Adipocyte (in vitro differentiated cells): ENCODE results near the gene TRIM39.

ENCODE experiments used
- DNase-seq: peaks from one replicate; pipeline ENCODE4 v3.0.0-alpha.2; 2015; ENCODE audit warnings: low read depth
- H3K27me3 ChIP-seq: replicated peaks from 2 replicates; pipeline ENCODE4 v1.7.0; 2013; ENCODE audit warnings: mild to moderate bottlenecking, low read length, moderate library complexity; ENCODE audit not compliant: control insufficient read depth, insufficient read depth
- H3K36me3 ChIP-seq: 2 replicates; pipeline ENCODE4 v1.7.0; 2013; ENCODE audit warnings: low read length, mild to moderate bottlenecking, moderate library complexity; ENCODE audit not compliant: control insufficient read depth, insufficient read depth, severe bottlenecking
- H3K4me1 ChIP-seq: 2 replicates; pipeline ENCODE4 v1.7.0; 2013; ENCODE audit warnings: mild to moderate bottlenecking, low read length, moderate library complexity; ENCODE audit not compliant: control insufficient read depth, insufficient read depth
- H3K4me3 ChIP-seq: 2 replicates; pipeline ENCODE4 v1.7.0; 2013; ENCODE audit warnings: mild to moderate bottlenecking, low read length, moderate library complexity
- H3K9ac ChIP-seq: 2 replicates; pipeline ENCODE4 v1.7.0; 2013; ENCODE audit warnings: mild to moderate bottlenecking, low read length, moderate library complexity
- H3K9me3 ChIP-seq: 2 replicates; pipeline ENCODE4 v1.7.0; 2013; ENCODE audit warnings: mild to moderate bottlenecking, low read length, moderate library complexity; ENCODE audit not compliant: control insufficient read depth

The TRIM39 gene

DNA sequence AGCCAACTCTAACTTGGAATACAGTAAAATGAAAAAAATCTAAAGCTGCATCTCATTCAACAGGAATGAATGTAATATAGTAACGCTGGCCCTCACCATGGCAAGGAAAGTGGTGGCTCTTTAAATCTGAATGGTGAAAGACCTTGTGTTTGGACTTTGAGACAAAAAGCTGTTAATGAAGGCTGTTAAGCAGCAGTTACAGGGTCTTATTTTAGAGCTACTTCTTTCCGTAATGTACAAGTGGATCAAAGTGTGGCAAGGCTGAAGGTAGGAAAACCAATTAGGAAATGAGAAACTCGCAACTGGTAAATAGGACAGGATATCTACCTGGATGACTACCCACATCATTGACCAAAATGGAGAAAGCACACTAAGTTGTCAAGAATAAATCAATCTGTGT is 11.6 kb upstream of the TRIM39 start:
- no peak for DNase-seq
- Histone ChIP-seq H3K9ac (no peak overlapping the region), H3K9me3 (no peaks in the 10 kb centered on the region), H3K27me3 (no peaks in the 10 kb centered on the region), H3K4me3 (no peak overlapping the region), H3K36me3 (peaks cover 42% of the 10 kb centered on the region), H3K4me1 (peaks cover 21% of the 10 kb centered on the region)

DNA sequence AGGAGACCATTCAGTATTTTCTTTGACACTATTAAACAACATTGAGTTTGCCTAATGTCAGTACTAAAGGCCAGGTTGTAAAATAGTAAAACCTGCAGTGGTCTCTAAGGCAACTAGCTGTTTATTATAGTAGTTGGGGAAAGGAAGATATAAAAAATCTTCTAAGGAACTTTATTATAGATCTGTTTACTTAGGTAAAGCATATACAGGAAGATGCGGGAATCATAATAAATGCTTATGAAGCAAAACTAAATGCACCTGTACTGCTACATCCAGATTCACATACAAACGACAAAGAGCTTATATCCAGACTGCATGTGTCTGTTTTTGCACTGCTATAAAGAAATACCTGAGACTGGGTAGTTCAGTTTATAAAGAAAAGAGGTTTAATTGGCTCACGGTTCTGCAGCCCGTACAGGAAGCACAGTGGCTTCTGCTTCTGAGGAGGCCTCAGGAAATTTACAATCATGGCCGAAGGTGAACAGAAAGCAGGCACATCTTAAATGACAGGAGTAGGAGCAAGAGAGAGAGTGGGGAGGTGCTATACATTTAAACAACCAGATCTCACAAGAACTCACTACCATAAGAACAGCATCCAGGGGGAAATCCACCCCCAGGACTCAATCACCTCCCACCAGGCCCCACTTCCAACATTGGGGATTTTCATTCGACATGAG is 8.7 kb upstream of the TRIM39 start:
- peaks cover 37% of the 10 kb centered on the region for H3K4me1 ChIP-seq
- no peak overlapping the region for H3K9ac ChIP-seq
- DNase-seq: no peak
- no peaks in the 10 kb centered on the region for H3K9me3 ChIP-seq
- H3K4me3 ChIP-seq: no peak overlapping the region
- peaks cover 30% of the 10 kb centered on the region for H3K36me3 ChIP-seq
- no peaks in the 10 kb centered on the region for H3K27me3 ChIP-seq

DNA sequence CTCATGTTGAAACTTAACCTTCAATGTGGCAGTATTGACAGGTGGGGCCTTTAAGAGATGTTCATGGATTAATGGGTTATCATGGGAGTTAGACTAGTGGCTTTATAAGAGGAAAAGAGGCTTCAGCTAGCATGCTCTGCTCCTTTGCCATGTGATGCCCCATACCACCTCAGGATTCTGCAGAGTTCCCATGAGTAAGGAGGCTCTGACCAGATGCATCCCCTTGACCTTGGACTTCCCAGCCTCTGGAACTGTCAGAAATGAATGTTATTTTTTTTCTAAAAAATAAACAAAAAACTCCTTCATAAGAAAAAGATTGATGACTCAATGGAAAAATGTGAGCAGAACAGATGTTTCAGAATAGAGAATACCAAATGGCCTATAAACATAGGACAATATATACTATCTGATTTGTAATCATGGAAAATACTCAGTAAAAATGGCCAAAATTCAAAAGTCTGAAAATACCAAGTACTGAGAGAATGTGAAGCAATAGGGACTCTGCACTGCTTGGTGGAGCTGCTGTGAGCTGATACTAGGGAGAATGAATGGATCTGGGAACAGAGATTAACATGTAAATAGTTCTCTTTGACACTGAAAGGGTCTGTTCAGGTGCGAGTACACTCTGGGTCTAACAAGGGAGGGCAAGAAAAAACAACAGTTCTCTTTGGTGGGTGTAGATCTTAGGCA is 7.4 kb upstream of the TRIM39 start:
- DNase-seq: peak; percentile 23
- Histone ChIP-seq H3K9me3 (no peaks in the 10 kb centered on the region), H3K36me3 (peaks cover 18% of the 10 kb centered on the region), H3K4me1 (peaks cover 48% of the 10 kb centered on the region), H3K4me3 (no peak overlapping the region), H3K27me3 (no peaks in the 10 kb centered on the region), H3K9ac (no peak overlapping the region)

GRCh38 chr6:30321692-30322388 is 4.9 kb upstream of the TRIM39 start:
- H3K27me3 ChIP-seq: no peaks in the 10 kb centered on the region
- no peak overlapping the region for H3K4me3 ChIP-seq
- no peak for DNase-seq
- peaks cover 60% of the 10 kb centered on the region for H3K4me1 ChIP-seq
- no peaks in the 10 kb centered on the region for H3K9me3 ChIP-seq
- peaks cover 4% of the 10 kb centered on the region for H3K36me3 ChIP-seq
- no peak overlapping the region for H3K9ac ChIP-seq

- Histone ChIP-seq H3K36me3 (peaks cover 4% of the 10 kb centered on the region), H3K4me3 (peak overlapping the region; percentile 7), H3K27me3 (no peaks in the 10 kb centered on the region), H3K4me1 (peaks cover 66% of the 10 kb centered on the region), H3K9ac (no peak overlapping the region), H3K9me3 (no peaks in the 10 kb centered on the region)
- DNase-seq: peak; percentile 43
These were observed 3.9 kb upstream of the TRIM39 start for GRCh38 chr6:30322527-30323501.

DNA sequence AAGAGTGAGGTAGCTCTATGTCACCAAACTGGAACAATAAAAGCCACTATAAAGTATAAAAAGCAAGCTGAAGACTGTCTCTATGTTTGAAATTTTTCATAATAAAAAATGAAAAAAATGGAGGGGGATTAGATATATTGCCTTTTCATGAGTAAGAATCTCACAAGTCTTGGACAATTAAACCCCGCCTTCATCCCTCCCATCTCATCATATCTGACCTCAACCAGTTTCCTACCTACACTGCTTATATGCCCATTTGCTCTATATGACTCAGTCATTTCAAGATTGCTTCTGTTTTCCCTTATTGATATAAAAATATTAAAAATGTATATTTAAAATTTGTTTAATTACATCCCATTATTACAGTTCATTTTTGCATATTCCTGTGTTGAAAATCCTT is 2.9 kb upstream of the TRIM39 start:
- peaks cover 3% of the 10 kb centered on the region for H3K36me3 ChIP-seq

DNA sequence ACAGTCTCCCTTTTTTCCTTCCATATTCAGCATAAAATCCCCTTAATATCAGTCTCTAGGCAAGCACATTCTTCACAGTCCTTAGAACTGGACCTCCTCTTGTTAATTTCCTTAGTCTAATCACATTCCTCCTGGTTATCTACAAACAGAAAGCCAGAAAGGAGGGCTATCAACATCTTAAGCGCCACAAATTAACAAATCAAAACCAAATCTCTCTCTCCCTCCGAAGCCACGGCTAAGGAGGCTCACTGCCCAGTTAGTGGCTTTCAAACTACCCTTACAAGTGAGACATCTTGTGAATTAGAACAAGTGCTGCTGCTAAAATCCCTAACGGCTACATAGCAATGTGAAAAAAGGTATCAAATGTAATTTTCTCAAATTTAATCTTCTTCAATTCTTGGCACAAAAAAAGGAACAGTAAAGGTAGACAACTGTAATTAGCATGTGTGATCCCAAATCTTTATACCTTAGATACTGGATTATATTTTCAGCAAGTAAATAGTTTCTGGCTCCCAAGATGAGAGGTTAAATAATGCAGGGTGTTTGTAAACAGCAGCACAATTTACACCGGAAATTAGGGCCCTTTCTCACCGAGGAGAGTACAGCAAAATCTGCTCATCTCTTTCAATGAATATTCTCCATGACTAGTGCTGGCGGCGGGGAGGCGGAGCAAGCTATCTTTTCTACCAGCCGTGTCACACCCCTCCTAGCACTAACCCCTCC is 1.4 kb upstream of the TRIM39 start:
- Histone ChIP-seq H3K4me1 (peaks cover 56% of the 10 kb centered on the region), H3K9me3 (no peaks in the 10 kb centered on the region), H3K9ac (peak overlapping the region; percentile 95), H3K36me3 (peaks cover 12% of the 10 kb centered on the region), H3K27me3 (no peaks in the 10 kb centered on the region), H3K4me3 (peak overlapping the region; percentile 98)
- peak; percentile 76 for DNase-seq

More for the DNA sequence above, 2.9 kb upstream of the TRIM39 start:
- DNase-seq: no peak
- Histone ChIP-seq H3K27me3 (no peaks in the 10 kb centered on the region), H3K9ac (no peak overlapping the region), H3K9me3 (no peaks in the 10 kb centered on the region), H3K4me3 (no peak overlapping the region), H3K4me1 (peaks cover 67% of the 10 kb centered on the region)

DNA sequence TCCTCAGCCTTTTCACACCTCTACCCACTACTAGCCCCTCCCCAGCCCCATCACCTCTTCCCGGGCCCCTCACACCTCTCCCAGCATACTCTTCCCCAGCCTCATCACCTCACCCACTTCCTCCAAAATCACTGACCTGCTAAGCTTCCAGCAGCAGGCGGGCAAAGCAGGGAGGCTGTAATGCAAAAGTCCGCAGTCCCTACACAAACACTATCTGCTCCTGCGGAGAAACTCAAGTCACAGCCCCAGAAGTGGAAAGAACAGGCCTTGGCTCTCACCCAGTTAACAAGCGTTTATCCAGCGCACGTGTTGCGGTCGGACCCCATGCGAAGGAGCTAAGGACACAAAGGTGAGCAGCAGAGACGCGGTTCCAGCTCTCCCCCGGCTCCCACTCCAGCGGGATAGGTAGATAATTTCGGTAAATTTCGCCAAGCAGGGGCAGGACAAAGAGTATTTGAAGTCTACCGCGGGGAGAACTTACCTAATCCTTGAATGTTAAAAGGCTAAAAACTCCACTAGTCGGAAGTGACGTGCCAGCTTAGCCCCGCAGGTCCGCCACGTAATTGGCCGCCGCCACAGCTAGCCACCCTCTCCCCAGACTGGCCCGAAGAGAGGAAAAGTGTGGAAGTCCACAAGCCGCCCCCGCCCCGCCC is 728 bp upstream of the TRIM39 start:
- Histone ChIP-seq H3K27me3 (no peaks in the 10 kb centered on the region), H3K4me3 (peak overlapping the region; percentile 98), H3K4me1 (peaks cover 49% of the 10 kb centered on the region), H3K9ac (peak overlapping the region; percentile 95), H3K9me3 (no peaks in the 10 kb centered on the region), H3K36me3 (peaks cover 17% of the 10 kb centered on the region)
- DNase-seq: no peak

DNA sequence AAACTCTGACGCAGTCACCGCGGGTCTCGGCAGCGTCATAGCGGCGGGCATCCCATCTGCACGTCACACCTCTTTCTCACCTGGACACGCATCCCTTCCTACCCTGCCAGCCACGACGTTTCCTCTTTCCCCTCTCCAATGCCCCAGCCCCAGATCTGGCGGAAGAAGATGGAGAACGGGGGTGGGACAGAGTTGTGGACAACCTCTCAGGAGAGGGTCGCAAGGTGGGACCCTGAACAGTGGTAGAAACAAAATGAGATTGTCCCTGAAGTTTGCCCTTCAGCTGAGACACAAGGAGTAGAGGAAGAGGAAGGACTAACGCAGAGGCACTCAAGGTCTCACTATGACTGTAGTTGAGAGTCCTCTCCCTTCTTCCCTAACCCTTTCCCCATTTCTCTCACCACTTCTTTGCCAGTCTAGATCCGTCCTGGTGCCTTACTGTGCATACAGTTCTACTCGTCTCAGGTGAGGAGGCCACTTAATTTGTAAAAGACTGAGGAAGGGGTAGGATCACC is 562 bp downstream of the TRIM39 start:
- Histone ChIP-seq H3K27me3 (no peaks in the 10 kb centered on the region), H3K4me1 (peaks cover 37% of the 10 kb centered on the region), H3K9ac (peak overlapping the region; percentile 95), H3K36me3 (peaks cover 30% of the 10 kb centered on the region), H3K4me3 (peak overlapping the region; percentile 98), H3K9me3 (no peaks in the 10 kb centered on the region)
- no peak for DNase-seq

DNA sequence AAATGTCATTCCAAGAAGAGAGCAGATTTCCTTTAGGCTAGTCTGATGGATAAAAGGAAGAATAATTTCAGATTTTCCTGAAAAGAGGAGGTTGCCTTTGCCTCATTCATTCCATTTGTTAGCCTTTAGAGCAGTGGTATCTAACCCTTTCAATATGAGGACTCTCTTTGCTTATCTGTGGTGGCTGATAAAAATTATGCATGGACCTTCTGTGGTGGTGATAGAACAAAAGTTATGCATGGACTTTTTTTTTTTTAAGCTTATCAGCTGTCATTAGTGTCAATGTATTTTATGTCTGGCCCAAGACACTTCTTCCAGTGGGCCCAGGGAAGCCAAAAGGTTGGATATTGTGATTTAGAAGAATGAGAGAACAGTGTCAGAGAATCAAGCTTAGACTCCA is 1.7 kb downstream of the TRIM39 start:
- no peak for DNase-seq
- H3K36me3 ChIP-seq: peaks cover 36% of the 10 kb centered on the region

More for the DNA sequence above, 1.7 kb downstream of the TRIM39 start:
- Histone ChIP-seq H3K4me3 (no peak overlapping the region), H3K9ac (no peak overlapping the region), H3K4me1 (peaks cover 26% of the 10 kb centered on the region), H3K27me3 (no peaks in the 10 kb centered on the region), H3K9me3 (no peaks in the 10 kb centered on the region)
